ENCODE measurements around the gene MYH9. TPM values are rescaled to one million over a fixed set of nuclear protein-coding genes. Genes with fewer than 3 reads are reported as not detected.

MYH9 gene
- total and polyA plus RNA-seq, 2 experiments from 2014 or later, result 58.4 to 233 TPM

DNA sequence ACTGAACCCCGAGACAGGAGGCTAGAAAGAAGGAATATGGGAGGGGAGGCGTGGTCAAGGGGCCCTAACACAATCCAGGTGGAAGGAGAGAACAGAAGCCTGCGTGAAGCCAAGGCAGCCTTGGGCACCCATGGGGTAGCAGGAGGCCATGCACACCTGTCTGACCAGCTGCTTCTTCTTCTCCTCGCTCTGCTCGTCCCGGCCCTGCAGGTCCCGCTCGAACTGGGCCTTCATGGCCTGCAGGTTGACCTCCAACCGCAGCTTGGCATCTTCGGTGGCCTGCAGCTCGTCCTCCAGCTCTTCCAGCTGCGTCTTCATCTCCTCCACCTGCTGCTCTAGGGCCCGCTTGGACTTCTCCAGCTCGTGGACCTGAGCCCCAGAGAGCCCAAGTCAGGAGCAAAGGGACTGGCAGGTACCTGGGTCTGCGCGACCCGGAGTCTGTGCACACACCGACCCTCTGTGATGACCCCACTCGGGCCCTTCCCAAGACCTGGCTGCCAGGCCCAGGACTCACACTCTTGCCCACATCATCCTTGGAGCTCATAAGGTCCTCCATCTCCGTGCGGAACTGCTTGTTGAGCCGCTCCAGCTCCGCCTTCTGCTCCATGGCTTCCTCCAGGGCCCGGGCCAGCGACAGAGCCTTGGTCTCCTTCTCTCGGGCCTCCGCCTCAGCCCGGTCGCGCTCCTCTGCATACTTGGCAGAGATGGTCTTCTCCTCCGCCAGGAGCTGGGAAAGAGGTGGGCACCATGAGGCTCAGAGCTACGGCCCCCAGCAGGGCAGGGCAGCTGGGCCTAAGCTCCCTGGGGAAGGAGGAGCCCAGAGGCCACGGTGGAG, 99.0 kb downstream of the MYH9 start:
- peaks cover 11% of the 10 kb centered on the region; the same call in 1 of the 2 replicates for H3F3A ChIP-seq (replicated peaks; ENCODE audit: low read depth)
- H4K20me1 ChIP-seq (replicated peaks; ENCODE audit: insufficient read depth), result no peaks in the 10 kb centered on the region; the same call in none of the 2 replicates
- ATAC-seq (no peak), DNase-seq (ENCODE audit: low spot score) (no peak)
- Mint-ChIP-seq H3K27ac (no peak overlapping the region), H3K36me3 (ENCODE audit: low read depth) (peaks cover 93% of the 10 kb centered on the region), H3K4me1 (peaks cover 7% of the 10 kb centered on the region), H3K4me3 (no peak overlapping the region), H3K27me3 (ENCODE audit: insufficient read depth, low read depth, poor library complexity) (peaks cover 14% of the 10 kb centered on the region), H3K9me3 (peaks cover 27% of the 10 kb centered on the region)
- no peak overlapping the region for H3K27ac ChIP-seq (ENCODE audit: low read depth)
- H3K4me1 ChIP-seq (ENCODE audit: insufficient read depth), result no peaks in the 10 kb centered on the region
- peaks cover 59% of the 10 kb centered on the region for H3K36me3 ChIP-seq (ENCODE audit: insufficient read depth)
- H3K4me3 ChIP-seq, result no peak overlapping the region
- no peak overlapping the region for H2AFZ ChIP-seq
- no peak overlapping the region for H3K4me2 ChIP-seq
- H3K9me2 ChIP-seq (ENCODE audit: insufficient read depth), result 0 out of 2 replicates have a peak, but pooled peaks cover 4% of the 10 kb centered on the region
- no peak for TF ChIP-seq EZH2 (IDR thresholded peaks at IDR 0.05; ENCODE audit: low read depth, unreplicated experiment)
- TF ChIP-seq, protein P1, sequence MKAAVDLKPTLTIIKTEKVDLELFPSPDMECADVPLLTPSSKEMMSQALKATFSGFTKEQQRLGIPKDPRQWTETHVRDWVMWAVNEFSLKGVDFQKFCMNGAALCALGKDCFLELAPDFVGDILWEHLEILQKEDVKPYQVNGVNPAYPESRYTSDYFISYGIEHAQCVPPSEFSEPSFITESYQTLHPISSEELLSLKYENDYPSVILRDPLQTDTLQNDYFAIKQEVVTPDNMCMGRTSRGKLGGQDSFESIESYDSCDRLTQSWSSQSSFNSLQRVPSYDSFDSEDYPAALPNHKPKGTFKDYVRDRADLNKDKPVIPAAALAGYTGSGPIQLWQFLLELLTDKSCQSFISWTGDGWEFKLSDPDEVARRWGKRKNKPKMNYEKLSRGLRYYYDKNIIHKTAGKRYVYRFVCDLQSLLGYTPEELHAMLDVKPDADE (IDR thresholded peaks at IDR 0.05), result no peak
- no peak for TF ChIP-seq NANOG (IDR thresholded peaks at IDR 0.05; ENCODE audit: borderline replicate concordance)
- no peak for TF ChIP-seq EZH2phosphoT487 (IDR thresholded peaks at IDR 0.05; ENCODE audit: unreplicated experiment)
- TF ChIP-seq ZNF331 (CRISPR knock-in tag; IDR thresholded peaks at IDR 0.05; ENCODE audit: low read depth), result no peak
- no peak for TF ChIP-seq JUNB (IDR thresholded peaks at IDR 0.05; ENCODE audit: unreplicated experiment)
- no peak for TF ChIP-seq CREB1 (CRISPR knock-in tag; IDR thresholded peaks at IDR 0.05; ENCODE audit: low read depth)
- no peaks in the 10 kb centered on the region for H3K79me2 ChIP-seq (replicated peaks; ENCODE audit: insufficient read depth)
- H3K27me3 ChIP-seq (ENCODE audit: insufficient read depth), result no peaks in the 10 kb centered on the region

DNA sequence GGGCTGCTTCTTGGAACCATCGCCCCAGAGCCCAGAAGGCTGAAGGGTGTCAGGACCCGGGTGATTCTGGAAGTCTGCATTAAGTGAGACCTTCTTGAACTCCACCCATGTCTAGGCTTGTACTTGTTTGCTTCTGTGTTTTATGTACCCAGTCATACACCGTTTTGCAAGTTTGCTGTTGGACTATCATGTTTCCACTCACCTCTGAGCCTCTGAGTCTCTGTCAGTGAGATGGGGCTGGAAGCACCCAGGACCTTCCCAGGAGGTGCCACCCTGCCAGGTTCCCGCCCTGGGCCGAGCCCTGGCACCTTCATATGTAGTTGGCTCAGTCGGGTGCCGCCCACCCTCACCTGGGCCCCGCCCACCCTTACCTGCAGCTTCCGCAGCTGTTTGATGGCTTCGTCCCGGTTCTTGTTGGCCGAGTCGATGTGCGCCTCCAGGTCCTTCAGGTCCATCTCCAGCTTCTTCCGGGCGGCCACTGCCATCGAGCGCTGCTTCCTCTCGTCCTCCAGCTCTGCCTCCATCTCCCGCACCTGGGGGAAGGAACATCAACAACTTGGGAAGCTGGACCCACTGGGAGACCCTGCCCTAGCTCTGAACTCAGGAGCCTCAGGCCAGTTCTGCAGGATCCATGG, 99.8 kb downstream of the MYH9 start:
- Mint-ChIP-seq H3K4me1 (peaks cover 7% of the 10 kb centered on the region), H3K36me3 (ENCODE audit: low read depth) (peaks cover 93% of the 10 kb centered on the region), H3K4me3 (no peak overlapping the region), H3K27me3 (ENCODE audit: insufficient read depth, low read depth, poor library complexity) (peaks cover 14% of the 10 kb centered on the region), H3K9me3 (peaks cover 27% of the 10 kb centered on the region), H3K27ac (no peak overlapping the region)
- Histone ChIP-seq H3K4me3 (no peak overlapping the region), H3K4me1 (ENCODE audit: insufficient read depth) (no peaks in the 10 kb centered on the region), H3F3A (replicated peaks; ENCODE audit: low read depth) (peaks cover 11% of the 10 kb centered on the region; the same call in 1 of the 2 replicates), H3K27me3 (ENCODE audit: insufficient read depth) (no peaks in the 10 kb centered on the region), H4K20me1 (replicated peaks; ENCODE audit: insufficient read depth) (no peaks in the 10 kb centered on the region; the same call in none of the 2 replicates), H3K79me2 (replicated peaks; ENCODE audit: insufficient read depth) (no peaks in the 10 kb centered on the region), H3K27ac (ENCODE audit: low read depth) (no peak overlapping the region), H3K9me2 (ENCODE audit: insufficient read depth) (0 out of 2 replicates have a peak, but pooled peaks cover 4% of the 10 kb centered on the region), H3K36me3 (ENCODE audit: insufficient read depth) (peaks cover 61% of the 10 kb centered on the region), H3K4me2 (no peak overlapping the region), H2AFZ (no peak overlapping the region)
- ATAC-seq (no peak), DNase-seq (ENCODE audit: low spot score) (no peak)
- TF ChIP-seq CREB1 (CRISPR knock-in tag; IDR thresholded peaks at IDR 0.05; ENCODE audit: low read depth) (no peak), JUNB (IDR thresholded peaks at IDR 0.05; ENCODE audit: unreplicated experiment) (no peak), EZH2phosphoT487 (IDR thresholded peaks at IDR 0.05; ENCODE audit: unreplicated experiment) (no peak), POLR2AphosphoS5 (IDR thresholded peaks at IDR 0.05; ENCODE audit: low read depth) (no peak), EZH2 (IDR thresholded peaks at IDR 0.05; ENCODE audit: low read depth, unreplicated experiment) (no peak), NANOG (IDR thresholded peaks at IDR 0.05; ENCODE audit: borderline replicate concordance) (no peak)
- TF ChIP-seq, protein P2, sequence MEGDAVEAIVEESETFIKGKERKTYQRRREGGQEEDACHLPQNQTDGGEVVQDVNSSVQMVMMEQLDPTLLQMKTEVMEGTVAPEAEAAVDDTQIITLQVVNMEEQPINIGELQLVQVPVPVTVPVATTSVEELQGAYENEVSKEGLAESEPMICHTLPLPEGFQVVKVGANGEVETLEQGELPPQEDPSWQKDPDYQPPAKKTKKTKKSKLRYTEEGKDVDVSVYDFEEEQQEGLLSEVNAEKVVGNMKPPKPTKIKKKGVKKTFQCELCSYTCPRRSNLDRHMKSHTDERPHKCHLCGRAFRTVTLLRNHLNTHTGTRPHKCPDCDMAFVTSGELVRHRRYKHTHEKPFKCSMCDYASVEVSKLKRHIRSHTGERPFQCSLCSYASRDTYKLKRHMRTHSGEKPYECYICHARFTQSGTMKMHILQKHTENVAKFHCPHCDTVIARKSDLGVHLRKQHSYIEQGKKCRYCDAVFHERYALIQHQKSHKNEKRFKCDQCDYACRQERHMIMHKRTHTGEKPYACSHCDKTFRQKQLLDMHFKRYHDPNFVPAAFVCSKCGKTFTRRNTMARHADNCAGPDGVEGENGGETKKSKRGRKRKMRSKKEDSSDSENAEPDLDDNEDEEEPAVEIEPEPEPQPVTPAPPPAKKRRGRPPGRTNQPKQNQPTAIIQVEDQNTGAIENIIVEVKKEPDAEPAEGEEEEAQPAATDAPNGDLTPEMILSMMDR (conservative IDR thresholded peaks at IDR 0.05; ENCODE audit: low read depth in 2 of 2), result no peak
- TF ChIP-seq, protein P1 (IDR thresholded peaks at IDR 0.05), result no peak
- TF ChIP-seq, protein P3, sequence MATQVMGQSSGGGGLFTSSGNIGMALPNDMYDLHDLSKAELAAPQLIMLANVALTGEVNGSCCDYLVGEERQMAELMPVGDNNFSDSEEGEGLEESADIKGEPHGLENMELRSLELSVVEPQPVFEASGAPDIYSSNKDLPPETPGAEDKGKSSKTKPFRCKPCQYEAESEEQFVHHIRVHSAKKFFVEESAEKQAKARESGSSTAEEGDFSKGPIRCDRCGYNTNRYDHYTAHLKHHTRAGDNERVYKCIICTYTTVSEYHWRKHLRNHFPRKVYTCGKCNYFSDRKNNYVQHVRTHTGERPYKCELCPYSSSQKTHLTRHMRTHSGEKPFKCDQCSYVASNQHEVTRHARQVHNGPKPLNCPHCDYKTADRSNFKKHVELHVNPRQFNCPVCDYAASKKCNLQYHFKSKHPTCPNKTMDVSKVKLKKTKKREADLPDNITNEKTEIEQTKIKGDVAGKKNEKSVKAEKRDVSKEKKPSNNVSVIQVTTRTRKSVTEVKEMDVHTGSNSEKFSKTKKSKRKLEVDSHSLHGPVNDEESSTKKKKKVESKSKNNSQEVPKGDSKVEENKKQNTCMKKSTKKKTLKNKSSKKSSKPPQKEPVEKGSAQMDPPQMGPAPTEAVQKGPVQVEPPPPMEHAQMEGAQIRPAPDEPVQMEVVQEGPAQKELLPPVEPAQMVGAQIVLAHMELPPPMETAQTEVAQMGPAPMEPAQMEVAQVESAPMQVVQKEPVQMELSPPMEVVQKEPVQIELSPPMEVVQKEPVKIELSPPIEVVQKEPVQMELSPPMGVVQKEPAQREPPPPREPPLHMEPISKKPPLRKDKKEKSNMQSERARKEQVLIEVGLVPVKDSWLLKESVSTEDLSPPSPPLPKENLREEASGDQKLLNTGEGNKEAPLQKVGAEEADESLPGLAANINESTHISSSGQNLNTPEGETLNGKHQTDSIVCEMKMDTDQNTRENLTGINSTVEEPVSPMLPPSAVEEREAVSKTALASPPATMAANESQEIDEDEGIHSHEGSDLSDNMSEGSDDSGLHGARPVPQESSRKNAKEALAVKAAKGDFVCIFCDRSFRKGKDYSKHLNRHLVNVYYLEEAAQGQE (IDR thresholded peaks at IDR 0.05; ENCODE audit: unreplicated experiment), result no peak
